Measurements from ENCODE around the gene MAB21L2.

DNA sequence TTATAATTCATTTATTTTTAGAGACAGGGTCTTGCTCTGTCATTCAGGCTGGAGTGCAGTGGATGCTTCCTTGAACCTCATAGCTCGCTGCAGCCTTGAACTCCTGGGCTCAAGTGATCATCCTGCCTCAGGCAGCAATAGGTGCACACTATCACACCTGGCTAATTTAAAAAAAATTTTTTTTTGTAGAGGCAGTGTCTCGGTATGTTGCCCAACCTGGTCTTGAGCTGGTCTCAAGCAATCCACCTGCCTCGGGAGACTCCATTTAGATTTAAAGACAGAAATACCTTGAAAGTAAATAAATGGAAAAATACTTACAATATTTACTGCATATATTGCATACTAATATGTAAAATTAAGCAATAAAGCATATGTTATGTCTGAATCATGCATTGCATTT is 40.3 kb upstream of the MAB21L2 start:
- TF ChIP-seq, protein P1, sequence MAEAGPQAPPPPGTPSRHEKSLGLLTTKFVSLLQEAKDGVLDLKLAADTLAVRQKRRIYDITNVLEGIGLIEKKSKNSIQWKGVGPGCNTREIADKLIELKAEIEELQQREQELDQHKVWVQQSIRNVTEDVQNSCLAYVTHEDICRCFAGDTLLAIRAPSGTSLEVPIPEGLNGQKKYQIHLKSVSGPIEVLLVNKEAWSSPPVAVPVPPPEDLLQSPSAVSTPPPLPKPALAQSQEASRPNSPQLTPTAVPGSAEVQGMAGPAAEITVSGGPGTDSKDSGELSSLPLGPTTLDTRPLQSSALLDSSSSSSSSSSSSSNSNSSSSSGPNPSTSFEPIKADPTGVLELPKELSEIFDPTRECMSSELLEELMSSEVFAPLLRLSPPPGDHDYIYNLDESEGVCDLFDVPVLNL (CRISPR knock-in tag; IDR thresholded peaks at IDR 0.05; ENCODE audit: borderline replicate concordance, low read depth) = no peak
- TF ChIP-seq, protein P2, sequence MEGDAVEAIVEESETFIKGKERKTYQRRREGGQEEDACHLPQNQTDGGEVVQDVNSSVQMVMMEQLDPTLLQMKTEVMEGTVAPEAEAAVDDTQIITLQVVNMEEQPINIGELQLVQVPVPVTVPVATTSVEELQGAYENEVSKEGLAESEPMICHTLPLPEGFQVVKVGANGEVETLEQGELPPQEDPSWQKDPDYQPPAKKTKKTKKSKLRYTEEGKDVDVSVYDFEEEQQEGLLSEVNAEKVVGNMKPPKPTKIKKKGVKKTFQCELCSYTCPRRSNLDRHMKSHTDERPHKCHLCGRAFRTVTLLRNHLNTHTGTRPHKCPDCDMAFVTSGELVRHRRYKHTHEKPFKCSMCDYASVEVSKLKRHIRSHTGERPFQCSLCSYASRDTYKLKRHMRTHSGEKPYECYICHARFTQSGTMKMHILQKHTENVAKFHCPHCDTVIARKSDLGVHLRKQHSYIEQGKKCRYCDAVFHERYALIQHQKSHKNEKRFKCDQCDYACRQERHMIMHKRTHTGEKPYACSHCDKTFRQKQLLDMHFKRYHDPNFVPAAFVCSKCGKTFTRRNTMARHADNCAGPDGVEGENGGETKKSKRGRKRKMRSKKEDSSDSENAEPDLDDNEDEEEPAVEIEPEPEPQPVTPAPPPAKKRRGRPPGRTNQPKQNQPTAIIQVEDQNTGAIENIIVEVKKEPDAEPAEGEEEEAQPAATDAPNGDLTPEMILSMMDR (IDR thresholded peaks at IDR 0.05) = no peak
- TF ChIP-seq, protein P3, sequence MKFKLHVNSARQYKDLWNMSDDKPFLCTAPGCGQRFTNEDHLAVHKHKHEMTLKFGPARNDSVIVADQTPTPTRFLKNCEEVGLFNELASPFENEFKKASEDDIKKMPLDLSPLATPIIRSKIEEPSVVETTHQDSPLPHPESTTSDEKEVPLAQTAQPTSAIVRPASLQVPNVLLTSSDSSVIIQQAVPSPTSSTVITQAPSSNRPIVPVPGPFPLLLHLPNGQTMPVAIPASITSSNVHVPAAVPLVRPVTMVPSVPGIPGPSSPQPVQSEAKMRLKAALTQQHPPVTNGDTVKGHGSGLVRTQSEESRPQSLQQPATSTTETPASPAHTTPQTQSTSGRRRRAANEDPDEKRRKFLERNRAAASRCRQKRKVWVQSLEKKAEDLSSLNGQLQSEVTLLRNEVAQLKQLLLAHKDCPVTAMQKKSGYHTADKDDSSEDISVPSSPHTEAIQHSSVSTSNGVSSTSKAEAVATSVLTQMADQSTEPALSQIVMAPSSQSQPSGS (CRISPR knock-in tag; IDR thresholded peaks at IDR 0.05; ENCODE audit: borderline replicate concordance, low read depth) = no peak
- no peak for TF ChIP-seq IRF2 (CRISPR knock-in tag; IDR thresholded peaks at IDR 0.05; ENCODE audit: borderline replicate concordance, low read depth)
- TF ChIP-seq JUN (CRISPR knock-in tag; IDR thresholded peaks at IDR 0.05) = no peak
- TF ChIP-seq, protein P4, sequence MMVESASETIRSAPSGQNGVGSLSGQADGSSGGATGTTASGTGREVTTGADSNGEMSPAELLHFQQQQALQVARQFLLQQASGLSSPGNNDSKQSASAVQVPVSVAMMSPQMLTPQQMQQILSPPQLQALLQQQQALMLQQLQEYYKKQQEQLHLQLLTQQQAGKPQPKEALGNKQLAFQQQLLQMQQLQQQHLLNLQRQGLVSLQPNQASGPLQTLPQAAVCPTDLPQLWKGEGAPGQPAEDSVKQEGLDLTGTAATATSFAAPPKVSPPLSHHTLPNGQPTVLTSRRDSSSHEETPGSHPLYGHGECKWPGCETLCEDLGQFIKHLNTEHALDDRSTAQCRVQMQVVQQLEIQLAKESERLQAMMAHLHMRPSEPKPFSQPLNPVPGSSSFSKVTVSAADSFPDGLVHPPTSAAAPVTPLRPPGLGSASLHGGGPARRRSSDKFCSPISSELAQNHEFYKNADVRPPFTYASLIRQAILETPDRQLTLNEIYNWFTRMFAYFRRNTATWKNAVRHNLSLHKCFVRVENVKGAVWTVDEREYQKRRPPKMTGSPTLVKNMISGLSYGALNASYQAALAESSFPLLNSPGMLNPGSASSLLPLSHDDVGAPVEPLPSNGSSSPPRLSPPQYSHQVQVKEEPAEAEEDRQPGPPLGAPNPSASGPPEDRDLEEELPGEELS (CRISPR knock-in tag; IDR thresholded peaks at IDR 0.05) = no peak
- no peak for TF ChIP-seq NFYB (CRISPR knock-in tag; conservative IDR thresholded peaks at IDR 0.05; ENCODE audit: low read depth)
- TF ChIP-seq, protein P5, sequence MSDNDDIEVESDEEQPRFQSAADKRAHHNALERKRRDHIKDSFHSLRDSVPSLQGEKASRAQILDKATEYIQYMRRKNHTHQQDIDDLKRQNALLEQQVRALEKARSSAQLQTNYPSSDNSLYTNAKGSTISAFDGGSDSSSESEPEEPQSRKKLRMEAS (CRISPR knock-in tag; IDR thresholded peaks at IDR 0.05) = no peak
- TF ChIP-seq, protein P6, sequence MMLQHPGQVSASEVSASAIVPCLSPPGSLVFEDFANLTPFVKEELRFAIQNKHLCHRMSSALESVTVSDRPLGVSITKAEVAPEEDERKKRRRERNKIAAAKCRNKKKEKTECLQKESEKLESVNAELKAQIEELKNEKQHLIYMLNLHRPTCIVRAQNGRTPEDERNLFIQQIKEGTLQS (CRISPR knock-in tag; conservative IDR thresholded peaks at IDR 0.05) = no peak
- TF ChIP-seq FOXJ3 (CRISPR knock-in tag; IDR thresholded peaks at IDR 0.05; ENCODE audit: borderline replicate concordance) = no peak
- no peak for TF ChIP-seq NR2C2 (CRISPR knock-in tag; IDR thresholded peaks at IDR 0.05)
- TF ChIP-seq SMAD3 (CRISPR knock-in tag; IDR thresholded peaks at IDR 0.05; ENCODE audit: borderline replicate concordance) = no peak
